NCI-H2171 (cell line): Measurements from ENCODE around the gene DPP8.

Source experiments
- DNase-seq: peaks from one replicate; lab custom pipeline; 2025; lab: John Stamatoyannopoulos, UW

Gene DPP8

DNA sequence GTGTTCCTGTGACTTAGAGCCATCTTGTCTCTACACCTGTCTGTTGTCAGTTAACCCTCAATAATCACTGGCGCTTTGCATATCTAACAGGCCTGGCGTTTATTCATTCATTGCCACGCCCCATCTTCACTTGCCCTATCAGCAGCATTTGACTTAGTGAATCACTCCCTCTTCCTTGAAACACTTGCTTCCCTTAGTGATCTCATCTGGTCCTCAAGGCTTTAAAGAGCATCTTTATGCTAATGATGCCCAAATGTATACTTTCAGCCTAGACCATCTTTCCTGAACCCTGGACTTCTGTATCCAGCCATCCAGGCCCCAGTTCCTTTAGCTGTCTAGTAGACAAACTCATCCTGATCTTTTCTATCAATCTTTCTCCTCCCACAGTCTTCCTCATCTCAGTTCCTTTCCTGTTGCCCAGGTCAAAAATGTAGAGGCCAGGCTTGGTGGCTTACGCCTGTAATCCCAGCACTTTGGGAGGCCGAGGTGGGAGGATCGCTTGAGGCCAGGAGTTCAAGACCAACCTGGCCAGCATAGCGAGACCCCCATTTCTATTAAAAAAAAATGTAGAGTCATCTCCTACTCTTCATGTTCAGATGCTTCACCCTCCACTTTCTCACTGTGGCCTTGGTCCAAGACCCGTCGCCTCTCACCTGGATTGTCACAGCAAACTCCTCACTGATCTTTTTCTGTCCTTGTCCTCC, 93.4 kb downstream of the DPP8 start:
- DNase-seq: no peak

DNA sequence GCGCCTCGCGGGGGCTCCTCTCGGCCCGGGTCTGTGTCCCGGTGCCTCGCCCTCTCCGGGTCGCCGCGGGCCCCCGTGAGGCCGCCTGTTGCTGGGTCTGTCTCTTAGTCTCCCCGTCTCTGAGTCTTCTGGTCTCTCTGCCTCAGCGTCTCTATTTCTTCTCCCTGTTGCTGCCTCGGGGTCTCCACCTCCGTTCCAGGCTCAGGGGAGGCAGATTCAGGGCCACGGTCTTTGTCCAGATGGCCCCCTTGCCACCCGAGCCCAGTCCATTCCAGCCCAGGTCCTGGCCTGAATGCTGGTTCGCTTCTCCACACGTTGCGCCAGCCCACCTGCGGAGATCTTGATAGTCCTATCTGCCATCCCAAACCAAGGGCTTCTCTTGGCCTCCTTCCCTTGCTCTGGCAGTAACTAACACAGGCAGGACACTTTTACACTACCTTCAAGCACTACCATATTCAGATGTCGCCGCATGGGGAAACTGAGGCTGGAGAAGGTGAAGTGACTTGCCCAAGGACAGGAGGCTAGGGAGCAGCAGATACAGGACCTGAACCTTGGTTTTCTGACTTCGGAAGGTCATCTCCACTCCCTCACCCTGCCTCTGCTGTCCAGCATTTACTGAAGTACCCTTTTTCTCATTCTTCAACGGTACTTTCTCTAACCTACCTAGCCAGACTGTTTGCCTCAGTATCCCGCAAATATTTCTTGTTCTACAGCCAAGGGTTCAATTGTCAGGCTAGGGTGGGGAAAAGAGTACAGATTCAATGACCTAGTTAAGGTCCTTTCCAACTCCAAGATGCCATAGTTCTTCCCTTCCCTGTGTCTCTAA, 94.1 kb downstream of the DPP8 start:
- DNase-seq: no peak

DNA sequence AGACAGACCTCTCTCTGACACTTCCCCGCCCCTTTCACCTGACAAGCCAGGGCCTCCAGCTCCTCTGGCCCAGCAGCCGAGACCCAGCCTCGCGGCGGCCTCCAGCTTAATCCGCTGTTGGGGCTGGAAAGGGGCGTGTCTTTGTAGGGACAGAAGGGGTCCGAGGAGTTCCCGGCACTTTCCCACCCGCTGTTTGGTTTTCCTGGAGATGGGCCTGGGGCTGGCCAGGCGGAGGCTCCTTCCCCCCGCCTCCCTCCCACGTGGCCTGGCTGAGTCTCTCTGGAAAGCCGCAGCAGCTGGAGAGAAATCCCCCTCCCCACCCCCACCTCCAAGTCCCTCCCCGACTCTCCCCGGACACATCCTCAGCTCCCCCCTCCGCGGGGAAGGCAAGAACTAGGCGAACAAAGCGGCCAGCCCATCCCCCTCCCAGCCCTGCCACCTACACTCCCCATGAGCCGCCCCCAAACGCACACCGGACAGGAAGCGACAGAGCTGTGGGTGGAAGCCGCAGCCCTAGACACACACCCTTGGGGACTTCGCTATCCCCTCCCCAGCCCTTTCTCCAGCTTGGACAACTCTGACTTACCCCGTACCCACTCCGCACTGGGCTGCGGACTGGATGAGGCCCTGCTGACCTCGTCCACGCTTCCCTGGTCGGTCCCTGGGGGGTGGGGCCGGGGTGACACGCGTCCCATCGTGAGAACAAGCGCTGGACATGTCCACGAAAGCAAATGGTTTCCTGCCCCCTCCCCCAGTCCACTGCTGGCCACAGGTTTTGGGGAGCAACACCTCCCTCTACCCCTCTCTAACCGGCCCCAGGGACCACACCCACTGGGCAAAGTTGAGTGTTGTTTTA, 95.9 kb downstream of the DPP8 start:
- no peak for DNase-seq

DNA sequence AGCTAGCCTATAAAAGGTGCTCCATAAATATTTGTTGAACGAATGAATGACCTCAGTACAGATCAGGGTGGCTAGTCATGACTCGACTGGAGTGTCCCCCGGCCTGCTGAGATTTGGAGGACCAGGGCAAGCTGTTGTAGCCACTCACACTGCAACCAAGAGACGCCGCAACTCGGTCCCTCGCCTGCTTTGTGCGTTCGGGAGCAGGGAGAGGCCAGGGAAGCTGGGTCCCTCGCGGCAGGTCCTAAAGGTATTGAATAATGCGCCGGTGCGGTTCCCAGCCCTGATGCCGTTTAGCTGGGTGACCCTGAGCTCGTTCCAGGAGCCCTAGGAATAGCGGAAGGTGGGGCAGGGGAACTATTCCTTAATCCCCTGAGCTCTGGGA, 96.5 kb downstream of the DPP8 start:
- no peak for DNase-seq

DNA sequence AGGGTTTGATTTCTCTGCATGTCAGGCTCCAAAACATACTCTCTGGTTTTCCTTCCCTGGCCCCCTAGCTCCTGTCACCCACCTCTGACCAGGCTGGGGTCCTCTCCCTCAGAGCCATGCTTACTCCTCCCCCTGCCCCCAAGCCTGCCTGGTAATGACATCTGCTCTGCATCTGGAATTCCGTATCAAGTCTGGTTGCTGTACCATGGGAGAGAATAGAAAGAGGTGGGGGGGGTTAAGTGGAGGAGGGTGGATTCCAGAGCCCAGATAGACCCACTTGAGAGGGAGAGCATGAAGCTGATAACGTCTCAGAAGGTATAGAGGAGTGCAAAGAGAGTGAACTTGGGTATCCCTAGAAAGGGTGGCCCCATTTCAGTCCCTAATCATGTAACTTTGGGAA, 98.9 kb downstream of the DPP8 start:
- no peak for DNase-seq

DNA sequence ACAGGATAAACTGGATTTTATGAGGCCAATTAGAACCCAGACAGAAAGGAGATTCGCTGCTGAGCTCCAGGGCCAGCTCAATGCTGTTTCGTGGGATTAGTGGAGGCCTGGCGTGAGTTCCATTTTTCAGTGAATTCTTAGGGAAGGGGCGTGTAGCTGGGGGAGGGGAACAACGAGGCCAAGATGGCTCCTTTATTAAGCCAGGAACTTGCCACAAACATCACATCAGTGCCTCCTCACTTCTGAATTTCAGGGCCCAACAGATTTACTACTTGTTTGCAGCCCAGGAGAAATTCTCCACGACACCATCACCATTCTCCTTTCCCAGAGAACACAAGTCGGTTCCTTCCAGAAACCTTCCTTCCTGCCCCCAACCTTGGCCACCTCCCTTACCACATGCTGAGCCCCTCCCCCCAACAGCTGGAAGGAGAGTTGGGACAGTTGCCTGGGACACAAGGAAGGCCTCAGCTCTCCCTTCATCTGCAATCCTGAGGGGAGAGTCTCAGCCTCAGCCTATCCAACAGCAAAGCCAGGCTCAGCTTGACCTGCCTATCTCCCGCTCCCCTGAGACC, 100.6 kb downstream of the DPP8 start:
- no peak for DNase-seq

DNA sequence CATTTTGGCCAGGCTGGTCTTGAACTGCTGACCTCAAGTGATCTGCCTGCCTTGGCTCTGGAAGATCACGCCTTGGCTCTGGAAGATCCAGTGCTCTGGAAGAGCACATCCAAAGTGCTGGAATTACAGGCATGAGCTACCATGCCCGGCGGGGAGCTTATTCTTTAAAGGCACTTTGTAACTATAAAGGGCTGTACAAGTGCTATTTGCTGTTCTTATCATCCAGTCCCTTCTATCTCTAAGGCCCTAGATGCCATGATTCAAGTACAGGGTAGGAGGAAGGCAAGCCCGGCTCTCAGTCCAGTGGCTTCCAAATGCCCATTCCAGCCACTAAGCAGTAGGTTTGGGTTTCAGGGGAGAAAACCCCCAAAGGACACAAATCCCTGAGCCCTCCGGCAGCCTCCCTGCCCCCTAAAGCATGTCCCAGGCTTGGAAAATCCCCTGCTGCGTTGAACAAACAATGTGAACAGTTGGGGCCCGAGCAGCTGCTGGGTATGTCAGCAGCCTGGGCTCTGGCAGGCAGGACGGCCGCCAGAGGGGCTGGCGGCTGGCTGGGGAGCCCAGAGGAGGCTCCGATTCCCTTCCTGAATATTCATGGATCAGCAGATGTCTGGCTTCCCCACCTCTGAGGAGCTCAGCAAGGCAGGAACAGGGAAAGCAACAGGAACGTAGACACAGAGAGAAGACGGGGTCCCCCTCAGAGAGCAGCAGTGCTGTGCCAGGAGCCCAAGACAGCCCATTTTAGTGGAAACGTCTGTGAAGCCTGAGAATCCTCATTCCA, 102.5 kb downstream of the DPP8 start:
- peak; percentile 90 for DNase-seq

DNA sequence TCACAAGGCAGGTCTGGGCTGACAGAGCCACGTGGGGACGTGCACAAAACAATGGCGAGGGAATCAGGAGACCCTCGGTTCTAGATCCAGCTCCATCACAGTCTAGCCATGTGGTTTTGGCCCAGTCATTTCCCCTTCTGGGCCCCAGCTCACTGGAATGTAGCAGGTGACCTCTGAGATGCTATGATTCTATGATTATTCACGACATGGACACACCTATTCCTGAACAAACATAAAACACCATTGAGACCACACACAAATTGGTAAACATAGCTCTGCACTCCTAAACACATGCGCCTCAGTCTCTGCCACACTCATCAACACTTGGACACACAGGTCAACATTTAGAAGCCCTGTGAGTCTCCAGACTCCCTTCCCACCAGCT, 103.7 kb downstream of the DPP8 start:
- no peak for DNase-seq

DNA sequence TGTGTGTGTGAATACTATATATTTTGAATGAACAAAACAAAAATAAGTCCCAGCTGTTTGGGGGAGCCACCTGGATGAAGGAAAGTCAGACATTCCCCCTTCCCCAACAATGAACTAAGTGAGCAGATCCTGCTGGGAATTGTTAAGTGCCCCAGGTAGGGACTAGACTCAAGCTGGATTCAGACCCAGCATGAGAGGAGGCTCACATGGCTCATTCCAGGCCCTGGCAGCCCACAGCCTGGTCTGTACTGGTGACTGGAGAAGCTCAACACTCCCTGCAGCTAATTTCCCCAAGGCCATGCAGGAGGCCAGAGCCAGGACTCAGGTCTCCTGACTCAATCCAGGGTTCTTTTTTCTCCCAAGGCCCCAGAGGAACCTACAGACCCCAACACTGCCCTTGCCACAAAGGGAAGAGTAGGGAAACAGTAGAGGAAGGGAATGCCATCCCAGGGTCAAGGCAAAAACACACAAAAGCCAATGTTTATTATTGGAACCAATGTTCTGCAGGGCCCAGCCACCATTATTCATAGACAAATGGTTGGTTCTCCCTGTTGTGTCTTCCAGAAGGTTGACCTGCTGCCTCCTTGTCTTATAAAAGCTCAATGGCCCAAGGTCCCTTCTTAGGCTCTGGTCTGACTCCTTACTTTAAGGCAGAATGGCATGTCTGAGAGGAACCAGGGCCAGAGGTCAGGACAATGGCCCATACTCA, 104.3 kb downstream of the DPP8 start:
- no peak for DNase-seq

DNA sequence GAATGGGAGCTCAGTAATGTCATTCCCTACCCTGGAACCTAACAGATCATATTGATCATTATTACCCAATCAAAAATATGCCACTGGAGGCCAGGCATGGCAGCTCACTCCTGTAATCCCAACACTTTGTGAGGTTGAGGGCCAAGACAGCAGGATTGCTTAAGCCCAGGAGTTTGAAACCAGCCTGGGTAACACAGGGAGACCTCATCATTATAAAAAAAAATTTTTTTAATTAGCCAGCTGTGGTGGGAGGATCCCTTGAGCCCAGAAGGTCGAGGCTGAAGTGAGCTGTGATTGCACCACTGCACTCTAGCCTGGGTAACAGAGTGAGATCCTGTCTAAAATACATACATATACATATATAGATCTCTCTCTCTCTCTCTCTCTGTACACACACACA, 104.9 kb downstream of the DPP8 start:
- no peak for DNase-seq

DNA sequence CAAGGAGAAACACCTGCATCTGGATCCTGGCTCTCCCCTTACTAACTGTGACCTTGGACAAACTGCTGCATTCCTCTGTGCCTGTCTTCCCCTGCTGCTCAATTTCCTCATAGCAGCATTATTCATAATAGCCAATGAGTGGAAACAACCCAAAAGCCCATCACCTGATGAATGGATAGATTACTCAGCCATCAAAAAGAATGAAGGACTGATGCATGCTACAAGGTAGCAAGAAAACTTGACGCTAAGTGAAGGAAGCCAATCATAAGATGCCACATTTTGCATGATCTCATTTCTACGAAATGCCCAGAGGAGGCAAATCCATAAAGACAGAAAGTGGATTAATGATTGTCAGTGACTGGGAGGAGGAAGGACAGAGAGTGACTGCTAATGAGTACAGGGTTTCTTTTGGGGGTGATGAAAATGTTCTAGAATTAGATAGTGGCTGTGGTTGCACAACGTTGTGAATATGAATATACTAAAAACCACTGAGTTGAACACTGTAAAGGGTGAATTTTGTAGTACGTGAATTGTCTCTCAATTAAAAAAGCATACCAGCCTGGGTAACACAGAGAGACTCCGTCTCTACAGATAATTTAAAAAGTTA, 105.9 kb downstream of the DPP8 start:
- DNase-seq: no peak

DNA sequence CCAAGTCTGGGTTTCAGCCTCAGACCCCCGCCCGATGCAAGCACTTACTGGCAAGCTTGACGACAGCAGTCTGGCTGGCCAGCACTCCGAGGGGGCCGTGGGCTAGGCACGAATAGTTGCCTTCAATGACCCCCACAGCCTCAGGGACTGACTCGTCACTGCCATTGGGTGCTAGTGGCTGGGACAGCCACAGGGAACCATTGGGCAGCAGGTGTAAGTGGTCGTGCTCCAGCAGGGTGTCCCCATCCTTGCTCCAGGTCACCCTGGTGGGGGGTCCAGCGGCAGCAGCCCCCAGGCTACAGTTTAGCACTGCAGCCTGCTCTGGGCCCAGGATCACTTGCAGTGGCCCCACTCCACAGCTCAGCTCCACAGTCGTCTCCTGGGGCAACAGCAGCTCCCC, 106.5 kb downstream of the DPP8 start:
- no peak for DNase-seq

DNA sequence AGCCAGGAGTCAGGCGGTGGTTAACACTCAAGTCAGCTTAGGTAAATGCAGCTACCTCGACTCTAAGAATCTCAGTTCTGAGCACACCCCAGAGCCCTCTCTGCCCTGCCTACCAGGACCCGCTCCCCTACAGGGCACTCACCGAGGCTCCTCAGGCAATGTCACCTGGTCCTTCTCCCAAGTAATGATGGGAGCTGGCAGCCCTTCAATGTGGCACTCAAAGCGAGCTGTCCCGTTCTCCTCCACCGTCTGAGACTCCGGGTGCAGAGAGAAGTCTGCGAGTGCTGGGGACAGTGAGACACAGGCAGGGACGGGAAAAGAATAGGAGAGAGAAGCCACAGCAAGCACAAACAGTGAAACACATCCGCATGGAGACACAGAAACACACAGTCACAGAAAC, 107.5 kb downstream of the DPP8 start:
- DNase-seq: no peak

DNA sequence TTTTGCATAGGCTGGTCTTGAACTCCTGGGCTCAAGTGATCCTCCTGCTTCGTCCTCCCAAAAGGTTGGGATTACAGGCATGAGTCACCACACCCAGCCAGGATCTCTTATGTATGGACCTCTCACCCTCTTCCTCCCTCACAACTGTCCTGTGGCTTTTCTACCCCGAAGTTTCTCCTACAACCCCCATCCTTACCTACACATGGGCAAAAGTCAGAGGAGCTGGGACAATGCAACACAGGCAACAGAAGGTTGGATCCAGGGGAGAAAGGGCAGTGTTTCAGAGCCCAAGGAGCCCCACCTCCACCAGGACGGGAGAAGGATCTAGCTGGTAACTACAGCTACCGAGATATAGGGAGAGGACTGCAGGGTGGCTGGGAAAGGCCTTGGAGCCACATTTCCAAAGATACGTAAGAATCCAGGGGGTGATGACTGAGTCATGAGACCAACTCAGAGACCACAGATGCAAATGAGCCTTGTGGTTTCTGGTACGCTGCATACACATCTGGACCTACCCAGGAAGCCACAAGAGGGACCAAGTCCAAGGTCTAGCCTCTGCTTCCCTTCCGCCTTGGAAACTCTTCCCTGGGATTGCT, 108.4 kb downstream of the DPP8 start:
- no peak for DNase-seq

DNA sequence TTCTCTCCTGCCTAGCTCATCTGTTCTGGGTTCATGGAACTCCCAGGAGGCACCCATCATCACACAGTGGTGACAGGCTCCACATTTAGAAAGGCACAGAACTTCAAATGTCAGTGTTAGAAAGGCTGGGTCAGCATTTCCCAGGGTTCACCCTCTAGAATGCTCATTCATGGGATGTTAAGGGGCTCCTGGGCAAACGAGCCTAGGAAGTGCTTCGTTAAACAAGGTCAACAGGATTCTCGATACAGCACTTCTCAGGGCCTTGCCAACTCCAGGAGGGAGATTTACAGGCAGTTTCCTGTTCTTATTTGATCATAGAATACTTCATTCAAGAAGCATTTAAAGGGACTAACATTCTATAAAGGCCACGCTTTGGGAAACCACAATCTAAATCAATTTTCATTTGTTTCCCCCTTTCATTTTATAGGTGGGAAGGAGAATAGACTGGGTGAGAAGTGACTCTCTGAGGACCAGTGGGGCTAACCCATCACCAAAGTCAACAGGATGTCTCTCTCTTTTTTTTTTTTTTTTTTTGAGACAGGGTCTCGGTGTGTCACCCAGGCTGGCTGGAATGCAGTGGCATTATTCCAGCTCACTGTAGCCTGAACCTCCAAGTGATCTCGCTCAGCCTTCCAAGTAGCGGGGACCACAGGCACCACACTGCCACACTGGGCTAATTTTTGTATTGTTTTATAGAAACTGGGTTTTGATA, 109.0 kb downstream of the DPP8 start:
- no peak for DNase-seq

DNA sequence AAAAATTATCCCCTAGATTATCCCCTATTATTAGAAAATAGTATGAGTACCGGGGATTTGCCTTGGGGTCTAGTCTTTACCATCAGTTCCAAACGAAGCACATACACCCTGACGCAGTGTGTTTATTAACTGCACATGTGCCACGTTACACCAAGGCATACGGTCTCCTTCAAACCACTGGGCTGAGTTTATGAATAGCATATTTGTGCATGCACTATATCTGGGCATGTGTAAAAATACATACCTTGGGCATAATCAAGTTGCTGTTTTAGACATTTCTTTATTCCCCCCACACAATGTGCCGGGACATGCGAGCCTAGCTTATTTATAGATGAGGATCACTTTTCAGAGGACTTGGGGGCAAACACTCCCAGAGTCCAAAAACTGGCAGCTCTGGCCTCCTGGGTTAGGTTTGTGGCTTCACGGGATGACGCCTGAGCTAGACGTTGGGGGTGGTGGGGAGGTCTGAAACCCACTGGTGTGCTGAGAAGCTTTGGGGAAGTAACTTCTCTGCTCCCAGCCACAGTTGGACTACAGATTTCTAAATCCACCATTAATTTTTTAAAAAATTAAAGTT, 111.0 kb downstream of the DPP8 start:
- DNase-seq: no peak

DNA sequence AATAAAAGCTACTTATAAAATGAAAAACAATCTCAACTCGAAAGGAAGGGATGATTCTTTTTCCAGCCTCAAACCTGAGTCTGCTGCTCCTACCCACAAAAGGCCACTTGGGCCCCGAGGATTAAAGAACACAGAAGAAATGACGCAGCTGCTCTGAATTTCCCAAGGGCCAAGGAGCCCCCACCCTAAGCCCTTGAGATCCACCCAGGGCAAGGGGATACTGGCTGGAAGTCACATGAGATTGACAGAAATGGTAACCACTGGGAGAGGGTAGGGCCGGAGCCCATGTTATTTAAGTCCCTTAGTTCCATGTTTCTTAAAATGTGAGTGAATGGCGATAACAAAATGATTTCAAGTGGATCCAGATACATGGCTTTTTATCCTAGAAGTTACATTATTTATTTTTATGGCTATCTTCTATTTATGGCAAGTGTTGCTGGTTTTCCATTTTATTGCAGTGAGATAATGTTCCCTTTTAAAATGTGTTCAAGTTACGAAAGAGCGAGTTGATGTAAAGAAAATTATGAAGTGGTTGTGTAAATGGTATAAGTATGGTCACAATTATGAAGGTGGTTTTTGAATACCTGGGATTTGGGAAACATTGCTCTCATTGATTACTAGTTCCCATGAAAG, 111.6 kb downstream of the DPP8 start:
- DNase-seq: no peak

DNA sequence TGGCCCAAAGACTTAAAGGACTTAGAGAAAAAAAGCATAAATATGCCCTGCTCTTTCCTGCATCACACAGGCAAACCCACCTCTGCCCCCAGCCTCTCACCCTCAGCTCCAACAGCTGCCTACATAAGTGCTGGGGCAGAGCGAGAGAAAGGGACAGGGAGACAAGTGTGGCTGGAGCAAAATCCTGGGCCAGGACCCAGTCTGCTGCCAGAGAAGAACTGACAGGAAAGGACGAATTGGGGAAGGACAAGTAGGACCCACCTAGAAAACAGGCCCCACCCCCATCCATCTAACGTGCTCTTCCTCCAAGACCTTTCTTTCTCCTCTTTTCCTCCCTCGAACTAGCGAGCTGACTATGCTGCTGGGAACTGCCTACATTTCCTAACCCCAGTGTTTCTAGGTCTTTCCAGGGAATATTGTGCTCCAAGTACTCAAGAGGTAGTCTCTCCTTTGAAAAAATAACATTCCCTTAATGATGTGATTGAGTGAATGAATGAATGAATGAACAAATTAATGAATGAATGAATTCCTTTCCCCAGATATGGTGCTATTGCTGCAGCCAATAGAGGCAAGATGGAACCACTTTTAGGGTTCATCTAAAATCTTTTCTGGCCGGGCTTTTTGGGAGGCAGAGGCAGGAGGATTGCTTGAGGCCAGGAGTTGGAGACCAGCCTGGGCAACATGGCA, 113.2 kb downstream of the DPP8 start:
- no peak for DNase-seq
